Stimulated activated CD4-positive, alpha-beta T cell treated with anti-CD3 and anti-CD28 coated beads, Interleukin-1b, Interleukin-23, amount 100 ng/mL, for 48 hours (primary cell): ENCODE results near the gene ITSN1.

Experiments
- DNase-seq: peaks from one replicate; pipeline ENCODE4 v3.0.0-alpha.2; 2020

Gene ITSN1

DNA sequence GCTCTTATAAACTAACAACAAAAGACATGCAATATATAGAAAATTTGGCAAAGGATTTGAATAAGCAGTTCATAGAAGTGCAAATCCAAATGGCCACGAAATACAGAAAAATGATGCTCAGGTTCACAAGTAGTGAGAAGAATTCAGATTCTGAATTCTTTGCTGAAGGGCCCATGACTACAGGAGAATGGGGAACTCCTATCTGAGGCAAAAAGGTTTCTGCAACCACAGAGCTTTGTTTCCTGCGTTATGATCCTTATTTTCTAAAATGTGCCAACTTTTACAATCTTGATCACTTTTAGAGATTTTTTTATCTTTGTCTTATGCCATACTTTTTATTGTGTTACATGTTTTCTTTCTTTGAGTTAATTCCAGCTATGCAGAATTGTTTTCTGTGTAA, 91.3 kb downstream of the ITSN1 start:
- no peak for DNase-seq

DNA sequence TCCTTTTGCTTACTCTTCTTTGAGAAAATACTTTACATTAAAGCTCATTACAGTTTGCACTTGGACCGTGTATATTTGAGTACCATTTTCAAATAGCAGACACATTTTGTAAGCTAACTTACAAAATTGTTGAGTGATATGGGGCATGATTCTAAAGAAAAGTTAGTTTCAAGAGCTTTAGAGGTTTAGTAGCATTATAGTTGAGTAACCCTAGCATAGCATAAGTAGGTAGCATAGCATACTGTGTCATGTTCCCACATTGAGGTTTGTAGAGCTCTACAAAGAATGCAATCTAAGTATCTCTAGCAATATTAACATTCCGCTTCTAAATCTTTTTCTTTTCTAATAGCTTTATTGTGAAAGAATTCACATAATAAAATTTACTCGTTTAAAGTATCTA, 92.0 kb downstream of the ITSN1 start:
- DNase-seq = no peak

GRCh38 chr21:33734818-33735217, 92.5 kb downstream of the ITSN1 start:
- no peak for DNase-seq

GRCh38 chr21:33736569-33736968, 94.3 kb downstream of the ITSN1 start:
- no peak for DNase-seq

DNA sequence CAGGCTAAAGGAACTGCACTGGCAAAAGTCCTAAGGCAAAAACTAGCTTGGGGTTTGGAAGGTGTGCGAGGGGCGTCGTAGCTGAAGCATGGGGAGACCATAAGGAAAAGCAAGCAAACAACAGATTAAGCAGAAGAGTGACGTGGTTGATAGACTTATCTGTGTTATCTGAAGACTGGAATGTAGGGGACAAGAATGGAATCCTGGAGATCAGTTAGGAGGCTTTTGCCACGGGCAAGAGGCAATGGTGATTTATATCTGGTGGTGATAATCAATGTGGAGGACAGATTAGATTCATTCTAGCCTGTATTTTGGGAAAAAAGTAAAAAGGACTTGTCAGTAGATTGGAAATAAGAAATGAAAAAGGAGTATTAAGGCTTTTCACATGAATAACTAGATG, 97.4 kb downstream of the ITSN1 start:
- no peak for DNase-seq

DNA sequence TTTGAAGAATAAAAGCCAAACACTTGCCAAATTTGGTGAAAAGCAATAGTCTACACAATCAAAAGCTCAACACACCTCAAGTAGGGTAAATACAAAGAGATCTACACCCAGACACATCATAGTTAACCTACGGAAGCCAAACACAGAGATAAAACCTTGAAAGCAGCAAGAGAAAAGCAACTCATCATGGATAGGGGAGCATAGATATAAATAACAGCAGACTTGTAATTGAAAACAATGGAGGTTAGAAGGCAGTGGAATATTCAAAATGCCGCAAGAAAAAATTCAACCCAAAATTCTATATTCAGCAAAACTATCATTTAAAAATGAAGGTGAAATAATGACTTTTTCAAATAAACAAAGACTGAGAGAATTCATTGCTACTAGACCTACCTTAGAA, 105.1 kb downstream of the ITSN1 start:
- no peak for DNase-seq

DNA sequence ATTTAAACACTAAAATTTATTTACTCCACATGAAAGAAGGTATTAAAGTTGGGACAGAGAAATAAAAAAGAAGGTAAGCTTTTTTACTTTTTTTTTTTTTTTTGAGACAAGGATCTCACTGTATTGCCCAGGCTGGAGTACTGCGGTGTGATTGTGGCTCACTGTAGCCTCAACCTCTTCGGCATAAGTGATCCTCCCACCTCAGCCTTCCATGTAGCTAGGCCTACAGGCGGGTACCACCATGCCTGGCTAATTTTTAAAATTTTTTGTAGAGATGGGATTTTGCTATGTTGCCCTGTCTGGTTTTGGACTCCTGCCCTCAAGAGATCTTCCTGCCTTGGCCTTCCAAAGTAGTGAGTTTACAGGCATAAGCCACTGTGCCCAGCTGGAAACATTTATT, 106.6 kb downstream of the ITSN1 start:
- DNase-seq = no peak

GRCh38 chr21:33750017-33750416, 107.7 kb downstream of the ITSN1 start:
- DNase-seq = no peak

DNA sequence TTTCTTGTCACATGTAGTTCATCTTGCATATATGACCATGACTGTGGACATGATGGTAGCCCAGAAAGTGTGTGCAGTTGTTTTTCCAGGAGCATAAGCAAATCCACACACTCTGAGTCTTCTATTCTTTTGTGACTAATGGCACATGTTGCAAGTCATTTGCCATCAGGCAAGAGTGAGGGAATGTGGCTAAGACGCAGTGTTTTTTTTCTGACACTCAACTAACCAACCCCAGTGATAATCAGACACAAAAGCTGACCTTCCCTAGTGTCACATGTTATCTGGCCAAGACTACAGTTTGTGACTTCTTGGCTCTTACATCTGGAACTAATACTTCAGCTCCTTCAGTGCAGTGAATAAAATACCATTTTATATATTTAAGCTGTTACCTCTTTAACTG, 108.8 kb downstream of the ITSN1 start:
- no peak for DNase-seq

DNA sequence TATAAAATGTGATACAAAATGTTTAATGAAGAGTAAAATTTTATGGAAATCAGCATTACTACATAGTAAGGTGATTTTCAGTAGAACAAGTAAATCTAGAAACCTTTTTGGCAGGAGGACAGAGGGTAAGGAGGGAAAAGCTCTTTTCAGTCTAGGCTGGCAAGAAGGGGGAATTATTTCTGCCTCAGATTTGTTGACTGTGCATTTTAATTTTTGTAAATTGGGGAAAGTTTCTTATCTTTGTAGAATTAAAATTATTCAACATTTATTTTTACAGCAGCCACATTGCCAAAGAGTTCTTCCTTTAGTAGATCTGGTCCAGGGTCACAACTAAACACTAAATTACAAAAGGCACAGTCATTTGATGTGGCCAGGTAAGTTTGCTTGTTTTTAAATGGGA, 109.2 kb downstream of the ITSN1 start:
- DNase-seq = no peak

DNA sequence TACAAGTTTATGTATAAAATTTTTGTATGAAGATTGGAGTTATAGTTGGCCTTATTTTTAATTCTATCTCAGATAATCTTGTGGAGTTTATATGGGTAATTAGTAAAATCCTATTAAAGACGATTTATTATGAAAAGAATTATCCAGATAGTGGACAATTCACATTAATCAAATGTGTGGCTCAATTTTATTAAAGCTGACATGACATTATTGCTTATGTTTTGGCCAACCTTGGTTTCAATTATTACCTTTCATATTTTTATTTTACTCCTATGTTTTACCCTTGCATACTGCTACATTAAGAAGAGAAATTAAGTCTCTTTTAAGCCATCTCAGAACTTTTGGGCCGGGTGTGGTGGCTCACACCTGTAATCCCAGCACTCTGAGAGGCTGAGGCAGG, 110.0 kb downstream of the ITSN1 start:
- DNase-seq = no peak

DNA sequence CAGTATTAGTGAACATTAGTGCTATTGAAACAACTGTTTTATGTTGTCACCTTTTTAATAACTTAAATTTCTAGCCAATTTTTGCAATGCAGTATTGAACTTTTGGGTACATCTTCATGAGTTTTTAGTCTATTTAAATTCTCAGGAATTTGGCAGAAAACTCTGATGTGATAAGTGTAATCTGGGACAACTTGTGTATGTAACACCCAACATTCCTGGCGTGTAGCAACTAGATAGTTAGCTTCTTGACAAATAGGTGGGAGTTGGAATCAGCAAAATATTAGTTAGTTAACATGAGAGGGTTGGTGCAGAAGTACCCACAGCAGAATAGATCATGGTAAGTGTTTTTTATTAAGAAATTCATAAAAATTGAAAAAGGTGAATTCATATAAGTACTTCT, 111.6 kb downstream of the ITSN1 start:
- no peak for DNase-seq

DNA sequence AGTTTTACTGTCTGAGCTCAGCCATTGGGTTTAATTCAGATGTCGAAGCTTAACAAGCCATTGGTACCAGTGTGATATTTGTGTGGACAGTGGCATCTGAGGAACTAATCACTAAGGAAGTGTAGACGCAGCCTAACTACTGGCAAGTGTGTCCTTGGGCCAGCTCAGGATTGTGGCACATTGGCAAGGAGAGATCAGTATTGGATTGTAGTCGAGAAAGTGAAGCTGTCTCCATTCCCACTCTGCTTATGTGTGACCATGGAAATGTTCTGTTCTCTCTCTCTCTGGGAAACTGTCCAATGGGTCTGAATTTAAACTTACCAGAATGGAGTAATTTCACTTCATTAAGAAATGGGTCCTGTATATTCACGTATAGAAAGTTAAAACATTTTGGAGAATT, 112.2 kb downstream of the ITSN1 start:
- no peak for DNase-seq

DNA sequence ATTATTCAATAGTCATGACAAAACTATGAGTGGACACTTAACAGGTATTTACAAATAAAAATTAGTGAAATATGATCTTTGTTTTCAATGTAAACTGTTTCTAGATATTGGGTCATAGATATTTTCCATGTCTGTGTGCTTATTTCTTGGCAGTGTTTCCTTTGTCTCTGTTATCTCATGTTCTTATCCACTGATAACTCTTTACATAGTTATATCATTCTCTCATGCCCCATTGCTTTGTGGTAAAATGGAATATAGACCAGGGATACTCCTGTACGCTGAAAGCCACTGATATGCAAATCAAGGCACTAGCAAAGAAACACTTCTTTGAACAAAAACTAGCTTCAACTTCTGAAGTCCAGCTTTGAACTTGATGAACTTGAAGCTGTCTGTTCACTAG, 113.1 kb downstream of the ITSN1 start:
- DNase-seq = no peak

GRCh38 chr21:33760641-33761440, 118.5 kb downstream of the ITSN1 start:
- DNase-seq = no peak

DNA sequence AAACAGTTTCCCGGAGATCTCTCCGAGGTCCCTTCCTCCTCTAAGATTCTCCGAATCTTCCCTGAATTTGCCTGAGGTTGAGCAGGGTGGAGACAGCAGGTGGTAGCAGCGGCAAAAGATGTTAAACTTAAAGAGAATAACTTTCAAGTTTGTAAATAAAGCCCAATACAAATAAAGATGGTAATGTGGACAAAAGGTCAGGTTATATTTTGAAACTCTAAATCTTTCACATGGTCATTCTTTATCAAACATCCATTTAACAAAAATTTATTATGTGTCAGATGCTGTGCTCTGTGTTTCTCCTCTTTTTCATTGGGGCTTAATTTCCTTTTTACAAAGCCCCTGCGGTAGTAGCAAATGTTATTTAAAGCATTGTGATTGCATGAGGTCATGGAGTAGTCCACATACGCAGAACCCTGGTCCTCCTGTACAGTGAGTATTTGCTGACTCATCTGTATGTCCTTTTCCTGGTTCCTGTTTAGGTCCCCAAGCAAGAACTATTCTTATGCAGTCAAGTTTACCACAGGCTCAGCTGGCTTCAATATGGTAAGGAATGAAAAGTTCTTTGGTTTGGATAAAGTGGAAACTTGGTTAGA, 119.2 kb downstream of the ITSN1 start:
- no peak for DNase-seq

- no peak for DNase-seq
These were observed 120.7 kb downstream of the ITSN1 start for GRCh38 chr21:33762803-33763581.

DNA sequence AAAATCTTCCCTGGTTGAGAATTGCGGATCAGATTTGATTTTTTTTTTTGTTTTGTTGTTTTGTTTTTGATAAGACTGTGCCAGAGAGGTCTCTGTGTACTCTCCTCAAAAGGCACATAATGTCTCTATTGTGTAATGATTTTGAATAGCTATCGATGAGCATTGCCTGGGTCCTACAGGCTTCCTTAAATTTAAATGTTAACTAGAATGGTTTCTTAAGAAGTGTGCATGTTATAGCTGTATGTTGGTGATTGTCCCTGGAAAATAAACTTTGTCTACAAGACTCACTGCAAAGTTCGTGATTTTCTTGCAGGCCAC, 121.2 kb downstream of the ITSN1 start:
- DNase-seq = no peak

DNA sequence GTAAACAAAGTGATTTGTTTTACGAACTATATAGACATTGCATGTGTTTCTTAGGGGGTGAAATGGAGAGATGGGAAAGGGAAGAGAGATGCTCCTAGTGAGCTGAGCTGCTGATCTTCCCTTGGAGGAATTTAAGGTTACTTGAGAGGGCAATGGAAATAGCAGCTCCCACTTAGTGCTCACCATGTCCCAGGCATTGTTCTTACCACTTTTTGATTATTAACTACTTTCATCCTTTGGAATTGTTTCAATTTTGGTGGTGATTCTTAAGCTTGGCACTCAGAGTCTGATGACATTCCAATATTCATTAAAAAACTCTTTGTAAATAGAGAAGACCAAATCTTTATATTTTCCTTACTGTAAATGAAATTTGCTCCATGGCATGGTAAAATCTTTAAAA, 124.9 kb downstream of the ITSN1 start:
- DNase-seq = no peak

- DNase-seq = no peak
These were observed 125.7 kb downstream of the ITSN1 start for GRCh38 chr21:33767960-33768359.

DNA sequence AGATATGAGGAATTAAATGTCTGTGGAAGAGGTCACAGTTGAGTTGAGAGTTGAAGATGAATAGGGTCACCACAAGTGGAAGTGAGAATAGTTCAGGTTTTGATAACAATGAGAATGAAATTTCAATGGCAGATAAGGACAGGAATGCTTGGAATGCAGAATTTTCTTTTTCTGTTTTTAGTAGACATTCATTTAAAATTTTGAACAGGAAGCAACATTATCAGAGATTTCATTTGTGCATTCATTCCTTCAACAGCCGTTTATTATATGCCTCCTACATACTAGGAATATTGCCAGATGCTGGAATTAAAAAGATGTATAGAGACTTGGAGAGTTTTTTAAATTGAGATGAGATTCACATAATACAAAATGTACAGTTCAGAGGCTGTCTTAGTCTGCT, 126.8 kb downstream of the ITSN1 start:
- no peak for DNase-seq

GRCh38 chr21:33770542-33770941, 128.2 kb downstream of the ITSN1 start:
- DNase-seq = no peak

DNA sequence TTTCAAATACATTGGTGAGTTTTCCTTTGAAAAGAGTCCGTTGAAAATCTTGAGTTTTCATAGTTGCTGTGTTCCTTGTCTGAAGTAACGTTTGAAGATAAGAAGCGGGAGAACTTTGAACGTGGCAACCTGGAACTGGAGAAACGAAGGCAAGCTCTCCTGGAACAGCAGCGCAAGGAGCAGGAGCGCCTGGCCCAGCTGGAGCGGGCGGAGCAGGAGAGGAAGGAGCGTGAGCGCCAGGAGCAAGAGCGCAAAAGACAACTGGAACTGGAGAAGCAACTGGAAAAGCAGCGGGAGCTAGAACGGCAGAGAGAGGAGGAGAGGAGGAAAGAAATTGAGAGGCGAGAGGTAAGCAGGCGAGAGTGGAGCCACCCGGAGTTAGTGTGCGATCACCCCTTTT, 129.7 kb downstream of the ITSN1 start:
- no peak for DNase-seq

DNA sequence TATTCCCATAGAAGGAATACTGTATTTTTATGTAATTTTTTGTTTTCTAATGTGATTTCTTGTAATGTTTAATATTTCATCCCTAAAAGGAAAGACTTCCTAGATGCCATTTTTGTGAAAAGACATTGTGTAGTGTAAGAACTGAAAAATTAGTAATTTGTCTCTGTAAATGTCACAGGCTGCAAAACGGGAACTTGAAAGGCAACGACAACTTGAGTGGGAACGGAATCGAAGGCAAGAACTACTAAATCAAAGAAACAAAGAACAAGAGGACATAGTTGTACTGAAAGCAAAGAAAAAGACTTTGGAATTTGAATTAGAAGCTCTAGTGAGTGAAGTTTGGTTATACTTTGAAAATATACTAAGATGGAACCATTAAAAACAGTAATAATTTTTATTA, 132.2 kb downstream of the ITSN1 start:
- no peak for DNase-seq
